ENCODE measurements around the gene EEF1AKMT2. TPM values are rescaled to one million over a fixed set of nuclear protein-coding genes. Genes with fewer than 3 reads are reported as not detected.

Gene EEF1AKMT2
- total RNA-seq, 4 donors from 2014 or later: 9.1 to 18.6 (median 10.5) TPM

DNA sequence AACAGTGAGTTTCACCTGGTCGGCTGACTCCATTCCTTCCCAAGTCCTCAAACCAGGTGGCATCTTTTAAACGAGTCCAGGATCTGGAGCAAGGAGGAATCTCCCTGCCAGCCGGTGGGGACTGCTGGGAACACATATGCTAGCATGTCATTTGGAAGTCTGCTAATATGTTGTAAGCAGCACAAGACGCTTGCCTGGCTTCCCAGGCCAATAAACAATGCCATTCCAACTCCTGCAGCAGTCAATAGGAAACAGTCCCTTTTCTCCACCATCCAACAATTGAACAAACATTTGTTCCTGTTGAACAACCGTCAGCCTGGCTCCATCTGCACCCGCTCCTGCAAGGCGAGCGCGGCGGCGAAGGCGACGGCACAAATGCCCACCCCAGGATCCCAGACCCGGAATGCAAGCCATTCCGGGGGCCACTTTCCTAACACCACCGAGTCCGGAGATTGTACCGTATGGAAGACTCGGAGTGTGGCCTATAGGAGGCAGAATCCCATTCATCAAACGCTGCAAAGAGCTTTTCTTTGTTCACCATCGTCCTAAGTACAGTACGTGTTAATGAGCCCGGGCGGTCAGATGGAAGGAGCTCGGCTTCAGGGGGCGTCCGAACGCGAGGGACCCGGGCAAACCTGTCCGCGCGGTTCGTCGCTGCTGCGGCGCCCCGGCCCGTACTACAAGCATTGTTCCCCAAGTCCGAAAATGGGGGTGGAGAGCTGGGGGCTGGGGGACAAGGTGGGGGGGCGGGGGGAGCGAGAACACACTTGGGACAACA, 49.1 kb downstream of the EEF1AKMT2 start:
- Histone ChIP-seq H3K4me3 (peak overlapping the region; percentile 49 to 74), H3K27ac (peak overlapping the region; percentile 74 to 93 (median 91)), H3K9me3 (no peaks in the 10 kb centered on the region), H3K27me3 (no peaks in the 10 kb centered on the region), H3K36me3 (peaks cover 0 to 2% of the 10 kb centered on the region in 2 donors), H3K4me1 (peaks cover 23 to 72% (median 58%) of the 10 kb centered on the region in 3 donors)
- ATAC-seq: no peak
- TF ChIP-seq POLR2AphosphoS5 (IDR thresholded peaks at IDR 0.05) (no peak), CTCF (IDR thresholded peaks at IDR 0.05) (peak in 2 of 4 experiments; percentile 15 to 17)
- 19 to 20% methylated on average over 1 to 9 of the region's 42 CpGs for WGBS, 2 donors (ENCODE audit: low coverage in 1 of 2)

- H3K4me1 ChIP-seq: peaks cover 29 to 78% (median 65%) of the 10 kb centered on the region in 3 donors
- TF ChIP-seq POLR2AphosphoS5 (IDR thresholded peaks at IDR 0.05): no peak
- no peak for TF ChIP-seq EP300 (IDR thresholded peaks at IDR 0.05)
- no peak for TF ChIP-seq POLR2A (IDR thresholded peaks at IDR 0.05)
- no peak for TF ChIP-seq CTCF (IDR thresholded peaks at IDR 0.05)
Observed at GRCh38 chr10:124741922-124742412, 49.7 kb downstream of the EEF1AKMT2 start.

GRCh38 chr10:124741281-124741921, 50.3 kb downstream of the EEF1AKMT2 start:
- Histone ChIP-seq H3K36me3 (no peaks in the 10 kb centered on the region), H3K9me3 (no peaks in the 10 kb centered on the region), H3K4me3 (peak overlapping the region in 1 of 2 donors; percentile 74), H3K27me3 (no peaks in the 10 kb centered on the region), H3K27ac (peak overlapping the region; percentile 74 to 93 (median 91)), H3K4me1 (peaks cover 31 to 84% (median 70%) of the 10 kb centered on the region in 3 donors)
- no peak for TF ChIP-seq POLR2A (IDR thresholded peaks at IDR 0.05)
- no peak for TF ChIP-seq EP300 (IDR thresholded peaks at IDR 0.05)
- TF ChIP-seq CTCF (IDR thresholded peaks at IDR 0.05): peak; percentile 81 to 94 (median 91)
- TF ChIP-seq POLR2AphosphoS5 (IDR thresholded peaks at IDR 0.05): no peak
- WGBS, 2 donors (ENCODE audit: low coverage in 1 of 2): 27 to 29% methylated on average over 7 to 9 of the region's 13 CpGs
- peak; percentile 46 for ATAC-seq

More at GRCh38 chr10:124741922-124742412, 49.7 kb downstream of the EEF1AKMT2 start:
- no peaks in the 10 kb centered on the region for H3K36me3 ChIP-seq
- no peaks in the 10 kb centered on the region for H3K9me3 ChIP-seq
- H3K27ac ChIP-seq: peak overlapping the region; percentile 74 to 93 (median 91)
- 37 to 40% methylated on average over 4 to 8 of the region's 9 CpGs for WGBS, 2 donors (ENCODE audit: low coverage in 1 of 2)
- ATAC-seq: no peak
- H3K4me3 ChIP-seq: peak overlapping the region in 1 of 2 donors; percentile 74
- no peaks in the 10 kb centered on the region for H3K27me3 ChIP-seq

- peak; percentile 32 for ATAC-seq
- peak overlapping the region in 1 of 2 donors; percentile 74 for H3K4me3 ChIP-seq
- 4 to 10% methylated on average over 12 to 18 of the region's 18 CpGs for WGBS, 2 donors (ENCODE audit: low coverage in 1 of 2)
Observed at GRCh38 chr10:124740369-124741280, 51.1 kb downstream of the EEF1AKMT2 start.

More at GRCh38 chr10:124740369-124741280, 51.1 kb downstream of the EEF1AKMT2 start:
- no peaks in the 10 kb centered on the region for H3K9me3 ChIP-seq
- peak overlapping the region; percentile 74 to 93 (median 91) for H3K27ac ChIP-seq
- TF ChIP-seq POLR2A (IDR thresholded peaks at IDR 0.05): no peak
- peak; percentile 68 for TF ChIP-seq POLR2AphosphoS5 (IDR thresholded peaks at IDR 0.05)
- peaks cover 35 to 89% (median 77%) of the 10 kb centered on the region in 3 donors for H3K4me1 ChIP-seq
- no peaks in the 10 kb centered on the region for H3K27me3 ChIP-seq
- no peaks in the 10 kb centered on the region for H3K36me3 ChIP-seq
